ENCODE results near the gene NUBP1. TPM values are rescaled to one million over a fixed set of nuclear protein-coding genes. Genes with fewer than 3 reads are reported as not detected.

The NUBP1 gene
- total RNA-seq, 5 donors from 2014 or later (not counting 1 experiment from before 2014, with no cell fraction given) = 17.5 to 29.4 (median 25.9) TPM

- Mint-ChIP-seq H3K36me3 (no peaks in the 10 kb centered on the region), H3K4me1 (no peaks in the 10 kb centered on the region), H3K27me3 (peaks cover 3 to 13% of the 10 kb centered on the region in 2 donors), H3K27ac (no peak overlapping the region), H3K9me3 (no peaks in the 10 kb centered on the region), H3K4me3 (no peak overlapping the region)
- no peaks in the 10 kb centered on the region for H3K4me1 ChIP-seq (ENCODE audit: control insufficient read depth in 1 of 2, extremely low read depth in 1 of 2, insufficient read depth in 2 of 2, low read length in 2 of 2)
- no peaks in the 10 kb centered on the region for H3K9me3 ChIP-seq
- no peak for ATAC-seq (replicated peaks in 1 of 4)
- no peak overlapping the region for H3K4me3 ChIP-seq (ENCODE audit: control insufficient read depth in 1 of 2, extremely low read depth in 1 of 2, low read length in 1 of 2)
- H3K27ac ChIP-seq (ENCODE audit: low read length) = no peak overlapping the region
- H3K36me3 ChIP-seq (ENCODE audit: control insufficient read depth in 2 of 2, extremely low read depth in 1 of 2, insufficient read depth in 1 of 2, low read length in 1 of 2) = no peaks in the 10 kb centered on the region
- H3K27me3 ChIP-seq (replicated peaks in 1 of 2; ENCODE audit: control insufficient read depth in 2 of 2, extremely low read depth in 1 of 2, insufficient read depth in 2 of 2, low read length in 1 of 2) = peaks cover 0 to 9% of the 10 kb centered on the region in 2 experiments
- POLR2A ChIA-PET = interaction anchor here in 1 of 2 donors (0.6 kb wide), 1 partner anchor 430 kb away, joined by 4 read pairs; no protein-coding TSS in a partner anchor
- CTCF ChIA-PET = no interaction called here
- 87% methylated on average over 4 of the region's 9 CpGs for WGBS (ENCODE audit: insufficient coverage)
- no peak for DNase-seq
These were observed 61.7 kb downstream of the NUBP1 start for GRCh38 chr16:10805334-10805733.

GRCh38 chr16:10806698-10807097 lies 63.1 kb downstream of the NUBP1 start:
- ChIA-PET POLR2A (no interaction called here), CTCF (no interaction called here)
- Histone ChIP-seq H3K36me3 (ENCODE audit: control insufficient read depth in 2 of 2, extremely low read depth in 1 of 2, insufficient read depth in 1 of 2, low read length in 1 of 2) (no peaks in the 10 kb centered on the region), H3K9me3 (no peaks in the 10 kb centered on the region), H3K4me1 (ENCODE audit: control insufficient read depth in 1 of 2, extremely low read depth in 1 of 2, insufficient read depth in 2 of 2, low read length in 2 of 2) (no peaks in the 10 kb centered on the region), H3K27me3 (replicated peaks in 1 of 2; ENCODE audit: control insufficient read depth in 2 of 2, extremely low read depth in 1 of 2, insufficient read depth in 2 of 2, low read length in 1 of 2) (peaks cover 0 to 12% of the 10 kb centered on the region in 2 experiments), H3K27ac (ENCODE audit: low read length) (no peak overlapping the region), H3K4me3 (ENCODE audit: control insufficient read depth in 1 of 2, extremely low read depth in 1 of 2, low read length in 1 of 2) (no peak overlapping the region)
- no peak for ATAC-seq (replicated peaks in 1 of 4)
- Mint-ChIP-seq H3K4me1 (no peaks in the 10 kb centered on the region), H3K4me3 (no peak overlapping the region), H3K27me3 (peaks cover 3 to 13% of the 10 kb centered on the region in 2 donors), H3K27ac (no peak overlapping the region), H3K36me3 (no peaks in the 10 kb centered on the region), H3K9me3 (no peaks in the 10 kb centered on the region)
- no peak for DNase-seq
- no CpG with 5 or more reads among the region's 6 CpGs for WGBS (ENCODE audit: insufficient coverage)

- no peaks in the 10 kb centered on the region for H3K9me3 ChIP-seq
- H3K4me1 Mint-ChIP-seq = no peaks in the 10 kb centered on the region
- no peak overlapping the region for H3K27ac Mint-ChIP-seq
- H3K27me3 ChIP-seq (replicated peaks in 1 of 2; ENCODE audit: control insufficient read depth in 2 of 2, extremely low read depth in 1 of 2, insufficient read depth in 2 of 2, low read length in 1 of 2) = peaks cover 0 to 12% of the 10 kb centered on the region in 2 experiments
- H3K4me3 ChIP-seq (ENCODE audit: control insufficient read depth in 1 of 2, extremely low read depth in 1 of 2, low read length in 1 of 2) = no peak overlapping the region
- ChIA-PET CTCF (no interaction called here), POLR2A (no interaction called here)
- H3K27me3 Mint-ChIP-seq = peaks cover 3 to 13% of the 10 kb centered on the region in 2 donors
- no peaks in the 10 kb centered on the region for H3K4me1 ChIP-seq (ENCODE audit: control insufficient read depth in 1 of 2, extremely low read depth in 1 of 2, insufficient read depth in 2 of 2, low read length in 2 of 2)
- no CpG with 5 or more reads among the region's 3 CpGs for whole genome bisulfite sequencing (ENCODE audit: insufficient coverage)
- H3K4me3 Mint-ChIP-seq = no peak overlapping the region
- H3K36me3 ChIP-seq (ENCODE audit: control insufficient read depth in 2 of 2, extremely low read depth in 1 of 2, insufficient read depth in 1 of 2, low read length in 1 of 2) = no peaks in the 10 kb centered on the region
- no peak overlapping the region for H3K27ac ChIP-seq (ENCODE audit: low read length)
- DNase-seq = no peak
- H3K9me3 Mint-ChIP-seq = no peaks in the 10 kb centered on the region
- no peak for ATAC-seq (replicated peaks in 1 of 4)
- H3K36me3 Mint-ChIP-seq = no peaks in the 10 kb centered on the region
These were observed 64.6 kb downstream of the NUBP1 start for GRCh38 chr16:10808218-10808617.

- 80% methylated on average over 2 of the region's 3 CpGs for whole genome bisulfite sequencing (ENCODE audit: insufficient coverage)
- no peaks in the 10 kb centered on the region for H3K36me3 Mint-ChIP-seq
- Histone ChIP-seq H3K4me1 (ENCODE audit: control insufficient read depth in 1 of 2, extremely low read depth in 1 of 2, insufficient read depth in 2 of 2, low read length in 2 of 2) (no peaks in the 10 kb centered on the region), H3K9me3 (no peaks in the 10 kb centered on the region), H3K4me3 (ENCODE audit: control insufficient read depth in 1 of 2, extremely low read depth in 1 of 2, low read length in 1 of 2) (no peak overlapping the region), H3K36me3 (ENCODE audit: control insufficient read depth in 2 of 2, extremely low read depth in 1 of 2, insufficient read depth in 1 of 2, low read length in 1 of 2) (no peaks in the 10 kb centered on the region), H3K27ac (ENCODE audit: low read length) (no peak overlapping the region), H3K27me3 (replicated peaks in 1 of 2; ENCODE audit: control insufficient read depth in 2 of 2, extremely low read depth in 1 of 2, insufficient read depth in 2 of 2, low read length in 1 of 2) (peaks cover 0 to 12% of the 10 kb centered on the region in 2 experiments)
- ChIA-PET POLR2A (no interaction called here), CTCF (no interaction called here)
- ATAC-seq (replicated peaks in 1 of 4) = no peak
- H3K9me3 Mint-ChIP-seq = no peaks in the 10 kb centered on the region
- no peak for DNase-seq
- no peaks in the 10 kb centered on the region for H3K4me1 Mint-ChIP-seq
- H3K27ac Mint-ChIP-seq = no peak overlapping the region
- H3K27me3 Mint-ChIP-seq = peaks cover 0 to 13% of the 10 kb centered on the region in 2 donors
- H3K4me3 Mint-ChIP-seq = no peak overlapping the region
These were observed 65.2 kb downstream of the NUBP1 start for GRCh38 chr16:10808850-10809249.

- H3K4me1 Mint-ChIP-seq = no peaks in the 10 kb centered on the region
- H3K9me3 Mint-ChIP-seq = no peaks in the 10 kb centered on the region
- no peak for ATAC-seq (replicated peaks in 1 of 4)
- ChIA-PET CTCF (no interaction called here), POLR2A (no interaction called here)
- H3K27me3 ChIP-seq (replicated peaks in 1 of 2; ENCODE audit: control insufficient read depth in 2 of 2, extremely low read depth in 1 of 2, insufficient read depth in 2 of 2, low read length in 1 of 2) = peaks cover 0 to 5% of the 10 kb centered on the region in 2 experiments
- WGBS (ENCODE audit: insufficient coverage) = 88% methylated on average over 1 of the region's 3 CpGs
- H3K4me1 ChIP-seq (ENCODE audit: control insufficient read depth in 1 of 2, extremely low read depth in 1 of 2, insufficient read depth in 2 of 2, low read length in 2 of 2) = no peaks in the 10 kb centered on the region
- no peak overlapping the region for H3K27ac ChIP-seq (ENCODE audit: low read length)
- H3K36me3 ChIP-seq (ENCODE audit: control insufficient read depth in 2 of 2, extremely low read depth in 1 of 2, insufficient read depth in 1 of 2, low read length in 1 of 2) = no peaks in the 10 kb centered on the region
- no peak overlapping the region for H3K4me3 ChIP-seq (ENCODE audit: control insufficient read depth in 1 of 2, extremely low read depth in 1 of 2, low read length in 1 of 2)
- DNase-seq = no peak
- no peaks in the 10 kb centered on the region for H3K36me3 Mint-ChIP-seq
- H3K4me3 Mint-ChIP-seq = no peak overlapping the region
- peaks cover 0 to 19% of the 10 kb centered on the region in 2 donors for H3K27me3 Mint-ChIP-seq
- no peak overlapping the region for H3K27ac Mint-ChIP-seq
- H3K9me3 ChIP-seq = no peaks in the 10 kb centered on the region
These were observed 66.1 kb downstream of the NUBP1 start for GRCh38 chr16:10809706-10810105.

- Mint-ChIP-seq H3K4me3 (no peak overlapping the region), H3K36me3 (no peaks in the 10 kb centered on the region), H3K27ac (no peak overlapping the region), H3K4me1 (no peaks in the 10 kb centered on the region), H3K27me3 (peaks cover under 1 to 13% of the 10 kb centered on the region in 2 donors), H3K9me3 (no peaks in the 10 kb centered on the region)
- H3K4me1 ChIP-seq (ENCODE audit: control insufficient read depth in 1 of 2, extremely low read depth in 1 of 2, insufficient read depth in 2 of 2, low read length in 2 of 2) = no peaks in the 10 kb centered on the region
- H3K9me3 ChIP-seq = no peaks in the 10 kb centered on the region
- no peak for ATAC-seq (replicated peaks in 1 of 4)
- ChIA-PET POLR2A (no interaction called here), CTCF (interaction anchor here in 1 of 2 donors (0.6 kb wide), 1 partner anchor 1803 kb away, joined by 3 read pairs; no protein-coding TSS in a partner anchor)
- no peak for DNase-seq
- 0% methylated on average over 1 of the region's 6 CpGs for WGBS (ENCODE audit: insufficient coverage)
- peaks cover 0 to 4% of the 10 kb centered on the region in 2 experiments for H3K27me3 ChIP-seq (replicated peaks in 1 of 2; ENCODE audit: control insufficient read depth in 2 of 2, extremely low read depth in 1 of 2, insufficient read depth in 2 of 2, low read length in 1 of 2)
- no peak overlapping the region for H3K27ac ChIP-seq (ENCODE audit: low read length)
- H3K4me3 ChIP-seq (ENCODE audit: control insufficient read depth in 1 of 2, extremely low read depth in 1 of 2, low read length in 1 of 2) = no peak overlapping the region
- H3K36me3 ChIP-seq (ENCODE audit: control insufficient read depth in 2 of 2, extremely low read depth in 1 of 2, insufficient read depth in 1 of 2, low read length in 1 of 2) = no peaks in the 10 kb centered on the region
These were observed 68.9 kb downstream of the NUBP1 start for GRCh38 chr16:10812312-10813098.
